ENCODE measurements around the gene ATXN7L1.

DNA sequence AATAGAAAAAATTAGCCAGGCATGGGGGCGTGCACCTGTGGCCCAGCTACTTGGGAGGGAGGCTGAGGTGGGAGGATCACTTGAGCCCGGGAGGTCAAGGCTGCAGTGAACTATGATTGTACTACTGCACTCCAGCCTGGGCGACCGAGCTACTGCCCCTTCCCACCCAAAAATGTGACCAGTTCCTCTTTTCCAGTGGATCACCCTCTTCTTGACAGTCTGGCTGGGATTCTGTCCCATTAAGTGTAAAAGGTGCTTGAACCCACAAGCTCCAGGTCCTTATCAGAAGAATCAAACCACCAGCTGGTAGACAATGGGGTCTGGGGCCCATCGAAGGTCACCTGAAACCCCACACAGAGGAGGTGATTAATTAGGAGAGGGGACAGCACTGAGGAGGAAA is 14.1 kb downstream of the ATXN7L1 start:
- no peak for TF ChIP-seq CREB1 (CRISPR knock-in tag; IDR thresholded peaks at IDR 0.05)
- no peak for TF ChIP-seq TP53 (CRISPR knock-in tag; IDR thresholded peaks at IDR 0.05)
- TF ChIP-seq, protein P1, sequence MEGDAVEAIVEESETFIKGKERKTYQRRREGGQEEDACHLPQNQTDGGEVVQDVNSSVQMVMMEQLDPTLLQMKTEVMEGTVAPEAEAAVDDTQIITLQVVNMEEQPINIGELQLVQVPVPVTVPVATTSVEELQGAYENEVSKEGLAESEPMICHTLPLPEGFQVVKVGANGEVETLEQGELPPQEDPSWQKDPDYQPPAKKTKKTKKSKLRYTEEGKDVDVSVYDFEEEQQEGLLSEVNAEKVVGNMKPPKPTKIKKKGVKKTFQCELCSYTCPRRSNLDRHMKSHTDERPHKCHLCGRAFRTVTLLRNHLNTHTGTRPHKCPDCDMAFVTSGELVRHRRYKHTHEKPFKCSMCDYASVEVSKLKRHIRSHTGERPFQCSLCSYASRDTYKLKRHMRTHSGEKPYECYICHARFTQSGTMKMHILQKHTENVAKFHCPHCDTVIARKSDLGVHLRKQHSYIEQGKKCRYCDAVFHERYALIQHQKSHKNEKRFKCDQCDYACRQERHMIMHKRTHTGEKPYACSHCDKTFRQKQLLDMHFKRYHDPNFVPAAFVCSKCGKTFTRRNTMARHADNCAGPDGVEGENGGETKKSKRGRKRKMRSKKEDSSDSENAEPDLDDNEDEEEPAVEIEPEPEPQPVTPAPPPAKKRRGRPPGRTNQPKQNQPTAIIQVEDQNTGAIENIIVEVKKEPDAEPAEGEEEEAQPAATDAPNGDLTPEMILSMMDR (IDR thresholded peaks at IDR 0.05), result no peak
